Stimulated activated CD4-positive, alpha-beta T cell treated with anti-CD3 and anti-CD28 coated beads, Interleukin-12 subunit alpha, Interleukin-12 subunit beta, amount 100 ng/mL, for 48 hours (primary cell): ENCODE measurements around the gene GRIA1.

ENCODE experiments used
- DNase-seq, 3 donors: peaks; one replicate each; pipeline ENCODE4 v3.0.0-alpha.2; 2020; ENCODE audit warnings: low read depth in 2 of 3, low spot score in 1 of 3

Gene GRIA1

GRCh38 chr5:153775923-153776322, 285.5 kb downstream of the GRIA1 start:
- no peak for DNase-seq

GRCh38 chr5:153777681-153778581, 287.5 kb downstream of the GRIA1 start:
- no peak for DNase-seq

GRCh38 chr5:153779836-153780235, 289.4 kb downstream of the GRIA1 start:
- no peak for DNase-seq

DNA sequence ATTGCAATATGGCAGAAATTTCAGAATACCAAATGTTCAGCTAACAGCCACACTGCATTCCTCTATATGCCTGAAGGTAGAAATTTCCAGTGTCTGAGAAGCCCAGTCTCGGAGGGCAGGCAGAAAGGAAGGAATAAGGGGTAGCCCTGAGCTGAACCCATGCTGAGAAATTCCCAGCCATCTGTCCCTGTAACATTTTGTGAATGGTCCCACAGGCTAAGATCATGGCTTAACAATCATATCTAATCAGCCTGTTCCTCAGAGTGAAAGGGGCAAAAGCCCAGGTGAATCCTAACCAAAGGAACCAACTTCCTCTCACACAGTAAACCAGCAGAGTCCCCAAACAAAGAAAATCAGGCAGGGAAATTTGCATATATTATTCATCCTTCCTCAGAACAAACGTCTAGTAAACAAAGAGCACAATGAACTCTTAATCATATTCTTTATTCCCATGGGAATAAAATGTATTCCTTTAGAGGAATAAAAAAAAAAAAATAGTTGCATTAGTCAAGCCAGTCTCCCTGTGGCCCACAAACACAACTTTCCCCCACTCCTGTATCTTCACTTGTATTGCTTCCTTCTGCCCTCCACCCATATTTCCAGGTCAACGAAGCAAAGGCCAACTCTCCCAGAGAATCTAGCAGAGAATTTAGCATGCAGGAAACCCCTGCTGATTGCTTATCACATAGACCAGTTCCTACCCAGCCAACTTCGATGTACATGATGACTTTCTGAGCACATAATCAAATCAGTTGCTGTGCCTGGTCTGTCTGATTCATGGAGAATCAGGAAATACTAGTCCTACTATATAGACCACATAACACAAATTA, 290.6 kb downstream of the GRIA1 start:
- DNase-seq, result no peak

DNA sequence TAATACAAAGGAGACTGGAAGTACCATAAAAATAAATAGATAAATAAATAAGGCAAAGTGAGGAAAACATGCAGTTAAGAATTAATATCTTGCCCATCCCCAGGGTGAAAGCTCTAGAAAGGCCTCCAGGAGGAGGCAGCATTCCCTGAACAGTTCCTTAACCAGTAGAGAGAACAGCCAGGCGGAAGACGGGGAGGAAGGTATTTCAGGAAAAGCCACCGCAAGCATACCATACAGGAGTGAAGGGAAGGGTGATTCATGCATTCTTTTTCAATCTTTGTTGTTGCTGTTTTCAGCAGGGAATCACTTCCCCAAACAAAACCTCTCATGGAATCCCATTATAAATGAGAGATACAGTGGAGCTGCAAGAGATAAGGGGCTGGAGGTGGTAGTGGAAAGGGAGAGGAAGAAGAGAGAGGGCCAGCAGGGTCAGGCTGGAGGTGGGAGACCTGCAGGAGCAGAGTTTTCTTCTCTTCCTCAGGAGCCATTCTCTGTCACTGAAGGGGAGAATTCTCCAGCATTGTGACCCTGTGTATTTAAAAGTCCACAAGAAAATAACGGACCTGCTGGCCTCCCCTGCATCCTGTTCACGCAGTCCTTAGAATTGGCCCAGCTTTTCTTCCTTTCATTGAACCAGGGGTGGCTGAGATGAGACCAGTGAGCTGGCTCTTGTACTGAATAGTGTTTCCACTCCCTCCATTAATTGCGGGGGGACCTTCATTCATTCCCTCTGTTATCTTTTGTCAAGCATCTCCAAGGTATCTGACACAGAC, 292.3 kb downstream of the GRIA1 start:
- DNase-seq, result no peak

DNA sequence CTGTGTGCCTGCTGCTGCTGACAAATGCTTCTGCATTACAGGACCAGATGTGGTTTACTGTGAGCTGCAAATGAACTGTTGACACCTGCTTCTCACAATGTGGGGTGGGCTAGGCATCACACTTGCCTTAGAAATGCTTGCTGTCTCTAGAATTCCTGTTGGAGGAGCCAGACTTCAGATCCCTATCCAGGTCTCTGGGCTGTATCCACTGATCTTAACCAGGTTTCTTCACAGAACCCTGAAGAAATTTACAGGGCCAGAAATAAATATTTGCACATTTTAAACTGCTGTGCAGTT, 292.8 kb downstream of the GRIA1 start:
- no peak for DNase-seq

DNA sequence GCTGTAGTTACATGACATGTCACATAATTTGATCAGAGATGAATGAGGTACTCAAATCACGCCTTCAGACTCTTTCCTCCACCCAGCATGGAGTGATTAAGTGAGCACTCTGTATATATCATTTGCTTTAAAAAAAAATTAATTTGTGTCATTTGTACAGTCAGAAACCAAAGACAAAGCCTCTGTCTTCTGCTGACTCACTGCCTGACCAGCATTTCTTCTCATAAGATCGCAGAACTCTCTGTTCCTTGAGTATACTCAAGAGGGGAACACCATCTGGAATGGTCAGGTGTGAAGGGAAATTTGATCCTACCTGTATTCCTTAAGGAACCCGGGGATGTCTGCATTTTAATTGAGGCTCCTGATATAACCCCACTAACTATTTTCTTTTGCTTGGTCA, 293.8 kb downstream of the GRIA1 start:
- no peak for DNase-seq

- DNase-seq, result no peak
Measured at GRCh38 chr5:153791339-153791738, 300.9 kb downstream of the GRIA1 start.

- DNase-seq, result no peak
Measured at GRCh38 chr5:153792305-153792704, 301.8 kb downstream of the GRIA1 start.

DNA sequence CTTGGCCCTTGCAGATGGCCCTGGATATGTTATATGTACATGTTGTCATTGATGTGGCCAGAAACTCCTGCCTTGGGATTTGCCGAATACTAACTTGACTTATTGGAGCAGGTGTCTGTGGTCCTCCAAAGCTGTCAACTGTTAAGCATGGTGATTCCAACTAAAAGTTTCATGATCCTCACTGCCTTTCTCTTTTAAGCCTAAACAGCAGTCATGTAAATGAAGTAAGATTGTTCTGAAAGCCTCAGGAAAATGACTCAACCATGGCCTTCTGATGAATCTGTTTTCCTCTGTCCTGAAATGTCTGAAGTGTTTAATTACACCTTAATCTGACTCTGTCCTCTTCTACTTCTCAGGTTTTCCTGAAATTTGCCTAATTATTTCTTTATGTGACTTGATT, 303.2 kb downstream of the GRIA1 start:
- DNase-seq, result no peak

- no peak for DNase-seq
Measured at GRCh38 chr5:153794327-153794726, 303.9 kb downstream of the GRIA1 start.

GRCh38 chr5:153796527-153796926, 306.1 kb downstream of the GRIA1 start:
- no peak for DNase-seq

- DNase-seq, result no peak
Measured at GRCh38 chr5:153797484-153797883, 307.0 kb downstream of the GRIA1 start.

GRCh38 chr5:153798830-153799229, 308.4 kb downstream of the GRIA1 start:
- no peak for DNase-seq

- DNase-seq, result no peak
Measured at GRCh38 chr5:153799466-153799865, 309.0 kb downstream of the GRIA1 start.

GRCh38 chr5:153802050-153802821, 311.8 kb downstream of the GRIA1 start:
- DNase-seq, result no peak

- no peak for DNase-seq
Measured at GRCh38 chr5:153807801-153808200, 317.3 kb downstream of the GRIA1 start.

DNA sequence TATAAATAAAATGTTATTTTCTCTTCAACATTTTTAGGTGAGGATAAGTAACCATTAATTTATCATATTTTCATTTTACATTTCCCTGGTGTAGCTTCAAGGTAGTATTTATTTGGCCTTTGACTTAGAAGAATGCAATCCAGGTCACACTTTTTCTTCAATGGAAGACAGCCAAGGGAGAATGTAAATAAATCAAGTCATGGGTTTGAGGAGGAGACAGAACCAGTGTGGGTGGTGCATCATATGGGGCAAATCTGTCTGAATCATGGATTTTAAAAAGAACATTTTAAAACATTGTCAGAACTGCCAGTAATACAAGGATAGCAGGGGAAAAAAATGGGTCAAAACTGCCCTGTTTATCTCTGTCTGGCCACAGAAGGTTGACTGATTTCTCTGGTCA, 318.7 kb downstream of the GRIA1 start:
- no peak for DNase-seq

- no peak for DNase-seq
Measured at GRCh38 chr5:153813901-153814300, 323.4 kb downstream of the GRIA1 start.

GRCh38 chr5:153816870-153817269, 326.4 kb downstream of the GRIA1 start:
- no peak for DNase-seq

DNA sequence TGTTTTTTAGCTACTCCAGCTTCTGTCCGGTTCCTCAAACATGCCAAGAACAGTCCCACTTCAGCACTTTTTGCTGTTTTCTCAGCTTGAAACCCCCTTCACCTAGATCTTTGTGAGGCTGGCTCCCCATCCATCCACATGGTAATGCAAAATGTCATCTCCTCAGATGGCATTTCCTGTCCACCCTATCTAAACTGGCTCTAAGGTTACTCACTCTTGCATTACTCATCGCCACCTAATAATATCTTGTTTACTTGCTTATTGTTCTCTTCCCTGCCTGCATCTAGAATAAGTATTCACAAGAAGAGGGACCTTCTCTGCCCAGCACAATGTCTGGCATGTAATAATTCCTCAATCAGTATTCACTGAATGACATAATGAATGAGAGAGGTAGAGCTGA, 328.2 kb downstream of the GRIA1 start:
- DNase-seq, result no peak
